Measurements from ENCODE around the gene SLC25A40. TPM values are rescaled to one million over a fixed set of nuclear protein-coding genes. Genes with fewer than 3 reads are reported as not detected.
A peak's percentile ranks its signal among the peaks of the same experiment; 100 is the strongest.

The SLC25A40 gene
- total and polyA plus RNA-seq, 2 of the 13 experiments (the other 11 are each of a cell fraction or from before 2014, with no cell fraction given) = 12.9 to 13.6 TPM

GRCh38 chr7:87876040-87876868 lies at the start of gene SLC25A40, which contains the start of gene DBF4 (continued):
- 0 out of 2 replicates have a peak, but pooled peaks have one; percentile 28 for TF ChIP-seq ZNF644 (CRISPR knock-in tag; IDR thresholded peaks at IDR 0.05; ENCODE audit: low read depth)
- TF ChIP-seq SATB2 (CRISPR knock-in tag; IDR thresholded peaks at IDR 0.05) = peak; percentile 84; the same call in 1 of the 2 replicates
- TF ChIP-seq ZNF629 (CRISPR knock-in tag; conservative IDR thresholded peaks at IDR 0.05) = no peak; the same call in 1 of the 2 replicates
- TF ChIP-seq HDAC2 (CRISPR knock-in tag; IDR thresholded peaks at IDR 0.05) = peak; percentile 10
- TF ChIP-seq, protein P1, sequence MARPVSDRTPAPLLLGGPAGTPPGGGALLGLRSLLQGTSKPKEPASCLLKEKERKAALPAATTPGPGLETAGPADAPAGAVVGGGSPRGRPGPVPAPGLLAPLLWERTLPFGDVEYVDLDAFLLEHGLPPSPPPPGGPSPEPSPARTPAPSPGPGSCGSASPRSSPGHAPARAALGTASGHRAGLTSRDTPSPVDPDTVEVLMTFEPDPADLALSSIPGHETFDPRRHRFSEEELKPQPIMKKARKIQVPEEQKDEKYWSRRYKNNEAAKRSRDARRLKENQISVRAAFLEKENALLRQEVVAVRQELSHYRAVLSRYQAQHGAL (CRISPR knock-in tag; IDR thresholded peaks at IDR 0.05; ENCODE audit: not compliant biosample characterization) = no peak
- no peak; the same call in 1 of the 2 replicates for TF ChIP-seq NR2F2 (IDR thresholded peaks at IDR 0.05; ENCODE audit: borderline replicate concordance, low read depth)
- no peak for TF ChIP-seq ARNT (IDR thresholded peaks at IDR 0.05)
- TF ChIP-seq POLR2G (IDR thresholded peaks at IDR 0.05; ENCODE audit: low read depth, low read length) = peak; percentile 80
- peak; percentile 29; the same call in 1 of the 2 replicates for TF ChIP-seq ZNF564 (CRISPR knock-in tag; IDR thresholded peaks at IDR 0.05)
- TF ChIP-seq ZNF672 (CRISPR knock-in tag; IDR thresholded peaks at IDR 0.05) = no peak
- TF ChIP-seq POGZ (CRISPR knock-in tag; IDR thresholded peaks at IDR 0.05) = peak; percentile 72; the same call in 1 of the 2 replicates
- TF ChIP-seq ZNF225 (CRISPR knock-in tag; IDR thresholded peaks at IDR 0.05) = no peak
- TF ChIP-seq ZNF230 (CRISPR knock-in tag; IDR thresholded peaks at IDR 0.05) = no peak
- TF ChIP-seq GMEB2 (CRISPR knock-in tag; IDR thresholded peaks at IDR 0.05; ENCODE audit: low read depth) = peak; percentile 92
- TF ChIP-seq ZNF740 (CRISPR knock-in tag; IDR thresholded peaks at IDR 0.05) = no peak; the same call in 1 of the 2 replicates
- TF ChIP-seq SETDB1 (CRISPR knock-in tag; IDR thresholded peaks at IDR 0.05; ENCODE audit: borderline replicate concordance) = no peak
- TF ChIP-seq ZNF20 (CRISPR knock-in tag; IDR thresholded peaks at IDR 0.05) = 0 out of 2 replicates have a peak, but pooled peaks have one; percentile 26
- no peak for TF ChIP-seq ZNF83 (CRISPR knock-in tag; IDR thresholded peaks at IDR 0.05; ENCODE audit: borderline replicate concordance)
- TF ChIP-seq GATA4 (IDR thresholded peaks at IDR 0.05; ENCODE audit: borderline replicate concordance, low read depth) = no peak
- peak; percentile 97 for TF ChIP-seq ATF7-NPFF (CRISPR knock-in tag; IDR thresholded peaks at IDR 0.05; ENCODE audit: low read depth)
- TF ChIP-seq RNF2 (conservative IDR thresholded peaks at IDR 0.05; ENCODE audit: low read depth) = peak; percentile 86
- TF ChIP-seq NAIF1 (CRISPR knock-in tag; IDR thresholded peaks at IDR 0.05; ENCODE audit: borderline replicate concordance) = peak; percentile 39; the same call in 1 of the 2 replicates
- TF ChIP-seq EP300 (IDR thresholded peaks at IDR 0.05; ENCODE audit: low read depth in 2 of 2, low read length in 2 of 2) = peak in 1 of 2 experiments; percentile 35; a peak in 1 of 4 replicates
- no peak for TF ChIP-seq EP300 (CRISPR knock-in tag; IDR thresholded peaks at IDR 0.05; ENCODE audit: borderline replicate concordance)

All from HepG2 (cell line).